SK-N-DZ (cell line): ENCODE measurements around the gene NEK7.

Source experiments
- DNase-seq: peaks from one replicate; pipeline ENCODE4 v3.0.0-alpha.2; 2015; ENCODE audit warnings: low spot score

The NEK7 gene

GRCh38 chr1:198143797-198144196 is 13.0 kb upstream of the NEK7 start:
- DNase-seq, result no peak

GRCh38 chr1:198147216-198147615 is 9.6 kb upstream of the NEK7 start:
- DNase-seq, result no peak

- no peak for DNase-seq
Measured at GRCh38 chr1:198150369-198150768, 6.4 kb upstream of the NEK7 start.

- DNase-seq, result no peak
Measured at GRCh38 chr1:198151688-198152087, 5.1 kb upstream of the NEK7 start.

- DNase-seq, result no peak
Measured at GRCh38 chr1:198153103-198153502, 3.7 kb upstream of the NEK7 start.

GRCh38 chr1:198153804-198154203 is 3.0 kb upstream of the NEK7 start:
- DNase-seq, result no peak

GRCh38 chr1:198155253-198155652 is 1.5 kb upstream of the NEK7 start:
- no peak for DNase-seq

- peak; percentile 67 for DNase-seq
Measured at GRCh38 chr1:198156111-198156744, 570 bp upstream of the NEK7 start.

GRCh38 chr1:198157241-198157846 is 546 bp downstream of the NEK7 start:
- DNase-seq, result peak; percentile 94

GRCh38 chr1:198157847-198158725 is 1.3 kb downstream of the NEK7 start:
- peak; percentile 6 for DNase-seq

- DNase-seq, result peak; percentile 90
Measured at GRCh38 chr1:198158735-198159589, 2.2 kb downstream of the NEK7 start.

GRCh38 chr1:198160222-198160621 is 3.4 kb downstream of the NEK7 start:
- no peak for DNase-seq

GRCh38 chr1:198160946-198161614 is 4.3 kb downstream of the NEK7 start:
- no peak for DNase-seq

- no peak for DNase-seq
Measured at GRCh38 chr1:198161718-198162090, 4.9 kb downstream of the NEK7 start.

GRCh38 chr1:198162091-198162767 is 5.4 kb downstream of the NEK7 start:
- DNase-seq, result no peak

- no peak for DNase-seq
Measured at GRCh38 chr1:198165927-198166647, 9.3 kb downstream of the NEK7 start.

- no peak for DNase-seq
Measured at GRCh38 chr1:198166900-198167299, 10.1 kb downstream of the NEK7 start.

GRCh38 chr1:198167436-198167934 is 10.7 kb downstream of the NEK7 start:
- DNase-seq, result peak; percentile 40

- DNase-seq, result no peak
Measured at GRCh38 chr1:198168227-198168626, 11.4 kb downstream of the NEK7 start.

GRCh38 chr1:198169672-198170071 is 12.9 kb downstream of the NEK7 start:
- DNase-seq, result no peak
